22Rv1 (cell line): Measurements from ENCODE around the gene CERK.

ENCODE experiments used
- H3K27ac ChIP-seq: fragments of 450-650 bp; 2 replicates; pipeline ENCODE4 v1.5.1; 2017
- ZFX ChIP-seq: fragments of 450-650 bp; IDR thresholded peaks from 2 replicates; pipeline ENCODE4 v1.6.1; 2017; ENCODE audit warnings: antibody characterized with exemption, borderline replicate concordance
- TF ChIP-seq, protein P1 (sequence below): fragments of 450-650 bp; IDR thresholded peaks from 2 replicates; pipeline ENCODE4 v1.5.1; 2017; ENCODE audit warnings: mild to moderate bottlenecking

The CERK gene

DNA sequence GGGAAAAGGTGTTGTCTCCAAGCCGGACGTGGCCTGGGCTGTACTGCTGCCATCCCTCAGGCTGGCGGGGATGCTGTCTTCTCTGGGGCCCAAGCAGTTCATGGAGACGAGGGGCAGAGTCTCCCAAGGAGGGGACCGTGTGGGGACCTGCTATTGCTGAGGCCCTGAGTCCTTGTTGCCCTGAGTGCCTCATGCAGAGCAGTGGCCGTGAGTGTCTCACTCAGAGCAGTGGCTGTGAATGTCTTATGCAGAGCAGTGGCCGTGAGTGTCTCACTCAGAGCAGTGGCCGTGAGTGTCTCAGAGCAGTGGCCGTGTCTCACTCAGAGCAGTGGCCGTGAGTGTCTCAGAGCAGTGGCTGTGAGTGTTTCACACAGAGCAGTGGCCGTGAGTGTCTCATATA is 63.1 kb downstream of the CERK start:
- TF ChIP-seq ZFX = no peak
- TF ChIP-seq, protein P1, sequence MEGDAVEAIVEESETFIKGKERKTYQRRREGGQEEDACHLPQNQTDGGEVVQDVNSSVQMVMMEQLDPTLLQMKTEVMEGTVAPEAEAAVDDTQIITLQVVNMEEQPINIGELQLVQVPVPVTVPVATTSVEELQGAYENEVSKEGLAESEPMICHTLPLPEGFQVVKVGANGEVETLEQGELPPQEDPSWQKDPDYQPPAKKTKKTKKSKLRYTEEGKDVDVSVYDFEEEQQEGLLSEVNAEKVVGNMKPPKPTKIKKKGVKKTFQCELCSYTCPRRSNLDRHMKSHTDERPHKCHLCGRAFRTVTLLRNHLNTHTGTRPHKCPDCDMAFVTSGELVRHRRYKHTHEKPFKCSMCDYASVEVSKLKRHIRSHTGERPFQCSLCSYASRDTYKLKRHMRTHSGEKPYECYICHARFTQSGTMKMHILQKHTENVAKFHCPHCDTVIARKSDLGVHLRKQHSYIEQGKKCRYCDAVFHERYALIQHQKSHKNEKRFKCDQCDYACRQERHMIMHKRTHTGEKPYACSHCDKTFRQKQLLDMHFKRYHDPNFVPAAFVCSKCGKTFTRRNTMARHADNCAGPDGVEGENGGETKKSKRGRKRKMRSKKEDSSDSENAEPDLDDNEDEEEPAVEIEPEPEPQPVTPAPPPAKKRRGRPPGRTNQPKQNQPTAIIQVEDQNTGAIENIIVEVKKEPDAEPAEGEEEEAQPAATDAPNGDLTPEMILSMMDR = no peak

DNA sequence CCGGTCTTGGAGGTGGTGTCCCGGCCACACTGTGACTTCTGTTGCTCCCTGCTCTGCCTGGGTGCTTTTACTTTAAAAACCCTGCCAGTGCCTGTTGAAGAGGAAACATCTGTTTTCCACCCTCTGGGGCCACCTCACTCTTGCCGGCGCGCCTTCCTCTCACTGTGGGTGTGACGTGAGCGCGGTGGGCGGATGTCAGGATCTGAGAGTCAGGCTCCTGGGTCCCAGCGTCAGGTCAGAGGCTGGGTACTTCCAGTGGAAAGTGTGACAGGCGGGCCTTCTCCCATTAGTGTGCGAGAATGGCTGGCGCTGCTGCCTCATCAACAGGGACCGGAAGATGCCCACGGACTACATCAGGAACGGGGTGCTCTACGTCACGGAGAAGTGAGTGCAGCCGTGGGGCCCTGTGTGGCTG is 63.7 kb downstream of the CERK start:
- TF ChIP-seq ZFX = no peak
- TF ChIP-seq, protein P1 = no peak

More for the DNA sequence above, 63.1 kb downstream of the CERK start:
- no peak overlapping the region for H3K27ac ChIP-seq

DNA sequence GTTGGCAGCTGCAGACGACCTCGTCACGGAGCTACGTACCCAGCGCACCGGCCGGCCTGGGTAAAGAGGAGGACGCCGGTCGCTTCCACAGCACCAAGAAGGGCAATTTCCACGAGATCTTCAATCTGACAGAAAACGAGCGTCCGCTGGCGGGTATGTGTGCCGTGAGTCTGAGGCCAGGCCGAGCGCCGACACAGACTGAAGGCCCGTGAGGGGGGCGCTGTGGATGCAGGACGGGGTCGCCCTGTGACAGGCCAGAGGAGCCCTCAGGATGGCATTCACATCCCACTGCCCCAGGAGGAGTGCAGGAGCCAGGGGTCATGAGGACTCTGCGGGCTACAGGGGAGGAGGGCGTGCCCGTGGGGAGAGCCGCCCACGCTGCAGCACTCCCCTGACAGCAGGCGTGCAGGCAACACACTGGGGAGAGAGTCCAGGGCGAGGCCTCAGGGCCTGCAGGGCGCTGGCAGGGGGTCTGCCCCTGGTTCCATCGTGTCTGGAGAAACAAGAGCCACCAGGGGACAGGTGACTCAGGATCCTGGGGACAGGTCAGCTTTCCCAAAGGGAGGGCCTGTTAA is 64.3 kb downstream of the CERK start:
- TF ChIP-seq, protein P1 = no peak
- TF ChIP-seq ZFX = no peak
- no peak overlapping the region for H3K27ac ChIP-seq

More for the DNA sequence above, 63.7 kb downstream of the CERK start:
- no peak overlapping the region for H3K27ac ChIP-seq

DNA sequence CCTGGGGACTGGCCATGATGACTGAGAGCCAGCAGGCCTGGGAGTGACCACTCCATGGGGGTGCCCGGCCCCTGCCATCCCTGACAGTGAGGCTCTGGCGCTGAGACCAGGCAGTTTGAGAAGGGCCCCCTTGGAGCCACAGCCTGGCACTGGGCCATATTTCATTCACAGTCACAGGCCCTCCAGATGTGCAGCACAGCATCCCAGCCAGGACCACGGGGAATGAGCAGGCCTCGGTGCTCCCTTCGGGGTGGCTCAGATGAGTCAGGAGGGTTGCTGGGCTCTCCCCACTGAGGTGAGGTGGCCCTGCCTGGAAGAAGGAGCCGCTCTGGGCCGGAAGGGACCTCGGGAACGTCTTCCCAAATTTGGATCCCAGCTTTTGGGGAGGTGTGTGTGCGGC is 64.8 kb downstream of the CERK start:
- TF ChIP-seq, protein P1 = no peak
- no peak for TF ChIP-seq ZFX
- no peak overlapping the region for H3K27ac ChIP-seq

DNA sequence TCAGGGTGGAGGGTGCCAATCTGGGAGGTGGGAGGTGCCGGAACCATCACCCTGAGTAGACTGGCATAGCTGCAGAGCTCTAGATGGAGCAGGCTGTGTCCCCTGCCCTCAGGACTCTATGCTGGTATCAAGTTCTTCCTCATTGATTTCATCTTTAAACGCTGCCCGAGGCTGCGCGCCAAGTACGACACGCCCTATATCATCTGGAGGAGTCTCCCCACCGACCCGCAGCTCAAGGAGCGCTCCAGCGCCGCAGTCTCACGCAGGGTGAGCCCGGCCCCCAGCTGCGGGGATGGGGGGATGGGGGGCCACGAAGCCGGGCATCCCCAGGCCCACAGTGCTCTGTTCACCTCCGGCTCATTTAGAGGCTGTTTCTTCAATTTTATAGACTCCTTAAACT is 65.3 kb downstream of the CERK start:
- TF ChIP-seq, protein P1 = no peak
- TF ChIP-seq ZFX = no peak
- no peak overlapping the region for H3K27ac ChIP-seq

DNA sequence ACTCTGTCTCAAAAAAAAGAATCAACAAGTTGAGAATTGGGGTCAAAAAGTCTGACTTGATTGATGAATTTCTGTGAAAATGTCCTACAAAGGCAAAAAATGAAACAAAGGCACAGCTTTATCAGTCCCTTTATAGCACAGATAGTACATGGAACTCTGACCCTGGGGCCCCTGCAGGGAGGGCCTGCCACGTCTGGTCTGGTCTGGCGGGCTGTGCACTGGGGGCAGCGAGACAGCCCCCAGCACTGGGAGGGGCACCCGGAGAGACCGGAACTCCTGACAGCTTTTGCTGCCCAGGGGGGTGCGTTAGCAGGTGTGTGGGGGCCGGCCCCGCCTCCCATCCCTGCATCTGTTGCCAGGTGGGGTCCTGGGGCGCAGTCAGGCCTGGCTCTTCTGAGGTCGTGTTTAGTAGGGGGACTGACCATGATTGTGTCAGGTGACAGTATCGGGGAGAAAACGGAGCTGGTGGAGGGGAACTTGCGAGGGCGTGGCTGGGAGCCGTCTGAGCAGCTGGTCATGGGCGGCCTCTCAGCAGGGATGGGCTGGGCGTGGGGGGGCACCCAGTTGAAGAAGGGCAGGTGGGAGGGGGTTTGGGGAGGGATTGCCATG is 66.1 kb downstream of the CERK start:
- H3K27ac ChIP-seq = no peak overlapping the region
- TF ChIP-seq ZFX = no peak
- TF ChIP-seq, protein P1 = no peak

DNA sequence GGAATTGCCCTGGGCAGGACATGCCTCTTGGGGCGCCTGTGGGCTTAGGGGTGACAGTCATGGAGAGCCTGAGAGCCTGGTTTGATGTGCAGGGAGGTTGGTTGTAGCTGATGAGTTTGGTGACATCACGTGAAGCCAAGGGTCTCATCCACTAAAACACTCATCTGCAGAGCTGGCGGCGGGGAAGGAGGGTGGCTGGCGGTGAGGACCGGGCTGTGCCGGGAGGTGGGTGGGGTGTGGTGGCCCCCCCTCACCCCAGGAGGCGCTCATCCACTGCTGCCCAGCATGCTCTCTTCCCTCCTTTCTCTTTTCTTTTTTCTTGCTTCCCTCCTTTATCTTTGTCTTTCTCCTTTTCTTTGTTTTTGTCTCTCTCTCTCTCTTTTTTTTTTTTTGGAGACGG is 68.9 kb downstream of the CERK start:
- H3K27ac ChIP-seq = no peak overlapping the region
- TF ChIP-seq ZFX = no peak
- TF ChIP-seq, protein P1 = no peak
